Keratinocyte (primary cell): ENCODE data around the gene CD209. TPM values are rescaled to one million over a fixed set of nuclear protein-coding genes. Genes with fewer than 3 reads are reported as not detected.
"Not testable (repeated sequence)": the region's sequence is repeated elsewhere in the genome, so short reads cannot be mapped to it uniquely, and the experiment has no call there.

Experiments used
- DNase-seq: peaks from one replicate; pipeline ENCODE4 v3.0.0-alpha.2; 2011; ENCODE audit warnings: low read depth, missing footprints, low spot score
- FAIRE-seq: peaks from 2 replicates; lab custom pipeline; 2011; peaks lifted over from hg19 to GRCh38; lab: Jason Lieb, UNC
- H2AFZ ChIP-seq: 2 replicates; pipeline ENCODE4 v1.6.0; 2012; ENCODE audit warnings: low read length, control low read depth, inconsistent platforms; ENCODE audit not compliant: control insufficient read depth
- H3K27ac ChIP-seq: 2 replicates; pipeline ENCODE4 v1.5.1; 2011; ENCODE audit warnings: low read length; ENCODE audit not compliant: control insufficient read depth, insufficient read depth
- H3K27me3 ChIP-seq: 3 replicates; pipeline ENCODE4 v1.6.0; 2011; ENCODE audit warnings: low read length; ENCODE audit not compliant: control insufficient read depth, insufficient read depth; ENCODE audit errors: extremely low read depth
- H3K36me3 ChIP-seq, 2 experiments: 2 replicates in 1 of 2; 3 replicates in 1 of 2; pipeline ENCODE4 v1.5.1; 2011; ENCODE audit warnings: low read length in 2 of 2, mild to moderate bottlenecking in 1 of 2; ENCODE audit not compliant: control insufficient read depth in 2 of 2, insufficient read depth in 2 of 2; ENCODE audit errors: extremely low read depth in 1 of 2
- H3K4me1 ChIP-seq: 3 replicates; pipeline ENCODE4 v1.5.1; 2011; ENCODE audit warnings: low read length; ENCODE audit not compliant: control insufficient read depth, insufficient read depth; ENCODE audit errors: extremely low read depth
- H3K4me2 ChIP-seq: 3 replicates; pipeline ENCODE4 v1.6.0; 2011; ENCODE audit warnings: low read depth, low read length; ENCODE audit not compliant: control insufficient read depth, insufficient read depth; ENCODE audit errors: extremely low read depth
- H3K4me3 ChIP-seq, 3 experiments: fragments of 200-600 bp in 1 of 3; sonication (generic) in 1 of 3; 2 replicates in 2 of 3; 3 replicates in 1 of 3; pipeline ENCODE4 v1.5.1; 2011 to 2016; ENCODE audit warnings: low read length in 3 of 3, mild to moderate bottlenecking in 3 of 3, control low read depth in 2 of 3, inconsistent platforms in 1 of 3, low read depth in 1 of 3, mixed read lengths in 1 of 3, mixed run types in 1 of 3, moderate library complexity in 1 of 3; ENCODE audit not compliant: control insufficient read depth in 2 of 3, insufficient read depth in 2 of 3; ENCODE audit errors: extremely low read depth in 1 of 3
- H3K79me2 ChIP-seq: 2 replicates; pipeline ENCODE4 v1.6.0; 2012; ENCODE audit warnings: low read length; ENCODE audit not compliant: control insufficient read depth, insufficient read depth
- H3K9ac ChIP-seq: 3 replicates; pipeline ENCODE4 v1.6.0; 2011; ENCODE audit warnings: low read length; ENCODE audit not compliant: control insufficient read depth, insufficient read depth; ENCODE audit errors: extremely low read depth
- H3K9me1 ChIP-seq: 3 replicates; pipeline ENCODE4 v1.6.0; 2011; ENCODE audit warnings: low read length; ENCODE audit not compliant: control insufficient read depth, insufficient read depth; ENCODE audit errors: extremely low read depth
- H3K9me3 ChIP-seq: 2 replicates; pipeline ENCODE4 v1.5.1; 2012; ENCODE audit warnings: low read depth, low read length; ENCODE audit not compliant: control insufficient read depth
- H4K20me1 ChIP-seq: 3 replicates; pipeline ENCODE4 v1.6.0; 2011; ENCODE audit warnings: low read length; ENCODE audit not compliant: control insufficient read depth, insufficient read depth; ENCODE audit errors: extremely low read depth
- CTCF ChIP-seq, 3 experiments: IDR thresholded peaks in 1 of 3; conservative IDR thresholded peaks in 1 of 3; optimal IDR thresholded peaks in 1 of 3; 2 replicates in 2 of 3; 3 replicates in 1 of 3; pipeline versions ENCODE3 to v1.5.1; 2011; ENCODE audit warnings: low read length in 3 of 3, mild to moderate bottlenecking in 3 of 3, moderate library complexity in 2 of 3, control low read depth in 1 of 3, inconsistent platforms in 1 of 3; ENCODE audit not compliant: insufficient read depth in 2 of 3; ENCODE audit errors: extremely low read depth in 1 of 3
- EZH2 ChIP-seq: IDR thresholded peaks from one replicate; pipeline ENCODE4 v1.6.1; 2012; ENCODE audit warnings: inconsistent platforms, mild to moderate bottlenecking, low read length, moderate library complexity
- dilution Hi-C: fragments of 300-500 bp; cut with MboI; formaldehyde crosslinking; loops from one replicate; pipeline ENCODE4 v1.7.0; 2020; ENCODE audit warnings: low sequenced_read_pairs; ENCODE audit not compliant: extremely low pct_ligation_motif_present
- polyA plus RNA-seq, 5 experiments: library from polyadenylated mRNA; depleted of rRNA in 3 of 5; stranded (reverse) in 3 of 5; stranded (forward) in 1 of 5; unstranded in 1 of 5; fragments of >200 nt; gene quantifications; 1 replicate in 1 of 5; 2 replicates in 3 of 5; 3 replicates in 1 of 5; pipeline versions ENCODE4 v1.2.1 to v1.2.3, GENCODE V29; 2011 to 2012; ENCODE audit warnings: missing spikeins in 2 of 5, low read depth in 1 of 5, low replicate concordance in 1 of 5

Gene CD209
- polyA plus RNA-seq, 1 donor (not counting 4 experiments of a cell fraction or from before 2014, with no cell fraction given): not detected

- dilution Hi-C loops: no loop called here
- H3K79me2 ChIP-seq: no peaks in the 10 kb centered on the region
- H3K9me3 ChIP-seq: no peaks in the 10 kb centered on the region
- no peak overlapping the region for H3K9ac ChIP-seq
- DNase-seq (no peak), FAIRE-seq (no peak)
- TF ChIP-seq CTCF (optimal IDR thresholded peaks at IDR 0.05 in 1 of 3, IDR thresholded peaks at IDR 0.05 in 1 of 3, conservative IDR thresholded peaks at IDR 0.05 in 1 of 3; ENCODE audit: extremely low read depth in 1 of 3, insufficient read depth in 2 of 3, low read length in 3 of 3) (no peak), EZH2 (no peak)
- no peak overlapping the region for H3K4me2 ChIP-seq
- no peaks in the 10 kb centered on the region for H3K9me1 ChIP-seq
- no peaks in the 10 kb centered on the region for H3K4me1 ChIP-seq
- H3K4me3 ChIP-seq: no peak overlapping the region
- H4K20me1 ChIP-seq: no peaks in the 10 kb centered on the region
- H3K27ac ChIP-seq: no peak overlapping the region
- no peak overlapping the region for H2AFZ ChIP-seq
- no peaks in the 10 kb centered on the region for H3K36me3 ChIP-seq
- no peaks in the 10 kb centered on the region for H3K27me3 ChIP-seq
Measured at GRCh38 chr19:7748171-7748570, 837 bp upstream of the CD209 start.

GRCh38 chr19:7746306-7746705, 1.0 kb downstream of the CD209 start:
- H3K4me3 ChIP-seq, FAIRE-seq, H2AFZ ChIP-seq, dilution Hi-C loops, H3K27me3 ChIP-seq, H3K27ac ChIP-seq, H4K20me1 ChIP-seq, H3K36me3 ChIP-seq, H3K79me2 ChIP-seq, H3K4me1 ChIP-seq, H3K9ac ChIP-seq, H3K9me1 ChIP-seq, H3K4me2 ChIP-seq, H3K9me3 ChIP-seq, DNase-seq: not testable (repeated sequence)
